HG02759 (cell line): Measurements from ENCODE around the gene FBXL7.

Experiments used
- ATAC-seq: cut with Tn5 transposase; IDR thresholded peaks from one replicate; pipeline ENCODE4 v1.9.1; 2021; ENCODE audit warnings: mild to moderate bottlenecking, moderate library complexity; ENCODE audit not compliant: unreplicated experiment

FBXL7 gene

DNA sequence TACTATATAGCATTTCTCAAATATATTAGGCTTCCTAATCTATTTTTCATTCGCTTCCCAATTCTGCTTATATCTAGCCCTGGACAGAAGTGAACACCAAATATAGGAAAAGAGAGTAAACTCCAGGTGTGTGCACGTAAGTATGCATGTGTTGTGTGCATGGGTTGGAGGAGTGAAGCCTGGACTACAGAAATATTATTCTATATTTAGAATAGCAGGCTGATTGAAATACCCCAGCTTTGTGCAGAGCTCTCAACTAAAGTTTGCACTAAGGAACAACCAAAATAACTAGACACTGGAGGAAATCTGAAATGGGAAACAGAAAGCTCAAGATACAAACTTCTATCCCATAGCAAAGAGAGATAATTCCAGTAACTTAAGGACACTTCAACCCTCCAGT is 480.9 kb downstream of the FBXL7 start:
- ATAC-seq, result no peak

DNA sequence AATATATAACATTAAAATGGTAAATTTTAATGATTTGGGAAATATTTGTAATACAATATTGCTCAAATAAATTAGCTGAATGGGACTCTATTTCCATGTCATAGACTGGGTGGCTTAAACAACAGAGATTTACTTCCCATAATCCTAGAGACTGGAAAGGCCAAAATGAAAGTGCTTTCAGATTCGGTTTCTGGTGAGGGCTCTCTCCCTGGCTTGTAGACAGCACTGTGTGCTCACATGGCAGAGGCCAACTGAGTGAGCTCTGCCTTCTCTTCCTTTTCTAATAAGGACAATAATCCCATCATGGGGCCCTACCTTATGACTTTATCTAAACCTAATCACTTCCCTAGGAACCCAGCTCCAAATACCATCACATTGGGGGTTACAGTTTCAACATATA is 483.4 kb downstream of the FBXL7 start:
- ATAC-seq, result no peak
